IMR-90 (cell line): ENCODE results near the gene MAP7D1. TPM values are rescaled to one million over a fixed set of nuclear protein-coding genes. Genes with fewer than 3 reads are reported as not detected.

Experiments
- ATAC-seq: fragments of 200-7000 bp; cut with Tn5 transposase; 2 replicates; pipeline ENCODE4 v1.9.1; 2020; ENCODE audit warnings: low read depth, mild to moderate bottlenecking, moderate library complexity
- BruUV-seq: library from RNA; stranded (reverse); fragments of 400-500 nt; replicated peaks from 2 replicates; lab custom pipeline; 2021; lab: Mats Ljungman, UMichigan
- CTCF ChIA-PET: fragments of 300-600 bp; formaldehyde crosslinking; extraction: SDS; loops from one replicate; lab custom pipeline; 2021; ENCODE audit warnings: antibody characterized with exemption; lab: Yijun Ruan, JAX
- POLR2A ChIA-PET: fragments of 300-600 bp; sonication (Branson Sonifier 250); formaldehyde crosslinking; loops from one replicate; lab custom pipeline; 2022; ENCODE audit warnings: antibody characterized with exemption; ENCODE audit not compliant: unreplicated experiment; lab: Charles Lee
- DNase-seq: peaks from one replicate; pipeline ENCODE4 v3.0.0; 2013
- H2AFZ ChIP-seq: replicated peaks from 2 replicates; pipeline ENCODE3; 2013; ENCODE audit warnings: low read length, mild to moderate bottlenecking; ENCODE audit not compliant: poor library complexity
- H2AK5ac ChIP-seq: 2 replicates; pipeline ENCODE4 v1.6.1; 2013; ENCODE audit warnings: low read depth, low read length, inconsistent platforms
- H2AK9ac ChIP-seq: replicated peaks from 2 replicates; pipeline ENCODE3; 2013; ENCODE audit warnings: mild to moderate bottlenecking, low read depth, low read length, moderate library complexity; ENCODE audit not compliant: poor library complexity
- H2BK120ac ChIP-seq: 2 replicates; pipeline ENCODE4 v1.6.1; 2013; ENCODE audit warnings: low read depth, low read length, inconsistent platforms
- H2BK15ac ChIP-seq: 3 replicates; pipeline ENCODE4 v1.6.1; 2013; ENCODE audit warnings: low read depth, low read length, inconsistent platforms
- H2BK20ac ChIP-seq: 2 replicates; pipeline ENCODE4 v1.6.1; 2013; ENCODE audit warnings: low read depth, mild to moderate bottlenecking, inconsistent platforms, low read length, moderate library complexity
- H2BK5ac ChIP-seq: 2 replicates; pipeline ENCODE4 v1.6.1; 2013; ENCODE audit warnings: mild to moderate bottlenecking, low read depth, low read length, inconsistent platforms; ENCODE audit not compliant: poor library complexity, severe bottlenecking
- H3K14ac ChIP-seq: replicated peaks from 2 replicates; pipeline ENCODE4 v1.6.1; 2013; ENCODE audit warnings: low read depth, low read length, inconsistent platforms
- H3K18ac ChIP-seq: 2 replicates; pipeline ENCODE4 v1.6.1; 2013; ENCODE audit warnings: low read depth, low read length, control low read depth
- H3K23ac ChIP-seq: 2 replicates; pipeline ENCODE4 v1.6.1; 2013; ENCODE audit warnings: low read depth, low read length, inconsistent platforms
- H3K27ac ChIP-seq: 2 replicates; pipeline ENCODE4 v1.5.1; 2013; ENCODE audit warnings: mild to moderate bottlenecking, control low read depth, low read length; ENCODE audit not compliant: insufficient read depth
- H3K27me3 ChIP-seq: 2 replicates; pipeline ENCODE4 v1.6.1; 2013; ENCODE audit warnings: low read length; ENCODE audit not compliant: control insufficient read depth, insufficient read depth
- H3K36me3 ChIP-seq: 2 replicates; pipeline ENCODE4 v1.6.1; 2013; ENCODE audit warnings: low read length, mixed read lengths; ENCODE audit not compliant: control insufficient read depth, insufficient read depth
- H3K4ac ChIP-seq: 2 replicates; pipeline ENCODE4 v1.6.1; 2013; ENCODE audit warnings: low read depth, low read length, inconsistent platforms
- H3K4me1 ChIP-seq: 2 replicates; pipeline ENCODE4 v1.6.1; 2013; ENCODE audit warnings: low read length, mixed read lengths; ENCODE audit not compliant: control insufficient read depth, insufficient read depth
- H3K4me2 ChIP-seq: 2 replicates; pipeline ENCODE4 v1.6.1; 2013; ENCODE audit warnings: low read depth, mild to moderate bottlenecking, control low read depth, low read length, moderate library complexity
- H3K4me3 ChIP-seq: 2 replicates; pipeline ENCODE4 v1.5.1; 2013; ENCODE audit warnings: low read depth, mild to moderate bottlenecking, control low read depth, low read length, moderate library complexity; ENCODE audit not compliant: insufficient read depth
- H3K56ac ChIP-seq: 2 replicates; pipeline ENCODE4 v1.6.1; 2013; ENCODE audit warnings: low read length, inconsistent platforms; ENCODE audit not compliant: insufficient read depth; ENCODE audit errors: extremely low read depth
- H3K79me1 ChIP-seq, 2 experiments: 2 replicates each; pipeline ENCODE4 v1.6.1; 2013; ENCODE audit warnings: low read length in 2 of 2, inconsistent platforms in 1 of 2, low read depth in 1 of 2
- H3K9ac ChIP-seq: 2 replicates; pipeline ENCODE4 v1.6.1; 2013; ENCODE audit warnings: low read depth, low read length, control low read depth
- H3K9me1 ChIP-seq: 2 replicates; pipeline ENCODE4 v1.6.1; 2013; ENCODE audit warnings: low read length, inconsistent platforms; ENCODE audit not compliant: insufficient read depth
- H3K9me3 ChIP-seq: 2 replicates; pipeline ENCODE4 v1.6.1; 2013; ENCODE audit warnings: low read length; ENCODE audit not compliant: control insufficient read depth, insufficient read depth
- H4K20me1 ChIP-seq: 2 replicates; pipeline ENCODE4 v1.6.1; 2013; ENCODE audit warnings: low read length, inconsistent platforms; ENCODE audit not compliant: insufficient read depth
- H4K5ac ChIP-seq: 2 replicates; pipeline ENCODE4 v1.6.1; 2013; ENCODE audit warnings: mild to moderate bottlenecking, low read depth, low read length, control low read depth
- H4K8ac ChIP-seq, 2 experiments: 2 replicates each; pipeline ENCODE4 v1.6.1; 2013; ENCODE audit warnings: low read depth in 2 of 2, low read length in 2 of 2, control low read depth in 1 of 2, inconsistent platforms in 1 of 2
- H4K91ac ChIP-seq: 2 replicates; pipeline ENCODE4 v1.6.1; 2013; ENCODE audit warnings: low read depth, low read length, inconsistent platforms; ENCODE audit not compliant: insufficient read depth
- BHLHE40 ChIP-seq: fragments of 150-350 bp; IDR thresholded peaks from 2 replicates; pipeline ENCODE4 v1.6.1; 2016; ENCODE audit warnings: mild to moderate bottlenecking, low read depth, low read length
- CEBPB ChIP-seq: IDR thresholded peaks from 2 replicates; pipeline ENCODE4 v1.6.1; 2012; ENCODE audit warnings: low read depth, low read length, improper control_type of control experiment
- CHD1 ChIP-seq: IDR thresholded peaks from 2 replicates; pipeline ENCODE4 v1.6.1; 2012; ENCODE audit warnings: low read depth, low read length, improper control_type of control experiment
- FOS ChIP-seq: fragments of 150-350 bp; IDR thresholded peaks from 2 replicates; pipeline ENCODE4 v1.6.1; 2016; ENCODE audit warnings: low read depth, low read length
- MAFK ChIP-seq: IDR thresholded peaks from 2 replicates; pipeline ENCODE4 v1.6.1; 2012; ENCODE audit warnings: low read depth, low read length, improper control_type of control experiment
- MAZ ChIP-seq: IDR thresholded peaks from 2 replicates; pipeline ENCODE4 v1.6.1; 2012; ENCODE audit warnings: low read depth, mild to moderate bottlenecking, low read length, improper control_type of control experiment, moderate library complexity, borderline replicate concordance
- MXI1 ChIP-seq: IDR thresholded peaks from 2 replicates; pipeline ENCODE4 v1.6.1; 2012; ENCODE audit warnings: low read depth, mild to moderate bottlenecking, low read length, moderate library complexity, borderline replicate concordance
- NFE2L2 ChIP-seq: fragments of 150-350 bp; IDR thresholded peaks from 2 replicates; pipeline ENCODE4 v1.6.1; 2016; ENCODE audit warnings: low read depth, mild to moderate bottlenecking, low read length
- POLR2A ChIP-seq: IDR thresholded peaks from 2 replicates; pipeline ENCODE4 v1.6.1; 2012; ENCODE audit warnings: mild to moderate bottlenecking, low read depth, low read length
- RAD21 ChIP-seq: IDR thresholded peaks from 2 replicates; pipeline ENCODE4 v1.6.1; 2012; ENCODE audit warnings: low read length, improper control_type of control experiment
- RCOR1 ChIP-seq: IDR thresholded peaks from 2 replicates; pipeline ENCODE4 v1.6.1; 2012; ENCODE audit warnings: mild to moderate bottlenecking, low read length, improper control_type of control experiment; ENCODE audit not compliant: insufficient replicate concordance
- RFX5 ChIP-seq: IDR thresholded peaks from 2 replicates; pipeline ENCODE4 v1.8.0; 2012; ENCODE audit warnings: low read depth, mild to moderate bottlenecking, low read length, moderate library complexity
- SMC3 ChIP-seq: fragments of 150-350 bp; IDR thresholded peaks from 2 replicates; pipeline ENCODE4 v1.6.1; 2016; ENCODE audit warnings: low read depth, mild to moderate bottlenecking, antibody characterized with exemption, low read length, moderate library complexity
- WGBS, 2 experiments: methylation state at CpG; one replicate each; pipeline versions ENCODE4 v1.1.5 to v1.1.7; 2013; ENCODE audit warnings: missing lambda C conversion rate in 2 of 2; ENCODE audit not compliant: insufficient read length in 1 of 2; ENCODE audit errors: extremely low coverage in 2 of 2; 5-methylcytosine and 5-hydroxymethylcytosine counted together
- dilution Hi-C: fragments of 300-500 bp; cut with HindIII; formaldehyde crosslinking; loops from one replicate; pipeline ENCODE4 v1.14.3; 2018; ENCODE audit warnings: low sequenced_read_pairs; ENCODE audit not compliant: unreplicated experiment
- in situ Hi-C: fragments of 300-500 bp; cut with MboI; formaldehyde crosslinking; loops from 3 replicates; pipeline ENCODE4 v1.14.3; 2019; ENCODE audit warnings: low sequenced_read_pairs, inconsistent platforms, mixed read lengths
- intact Hi-C: fragments of 100-400 bp; cut with micrococcal nuclease; formaldehyde crosslinking; loops from 2 replicates; pipeline ENCODE4 v1.10.0; 2022
- polyA plus RNA-seq, 3 experiments: library from polyadenylated mRNA; depleted of rRNA; stranded (reverse); fragments of >200 nt; gene quantifications; 2 replicates each; pipeline ENCODE4 v1.2.3, GENCODE V29; 2012; ENCODE audit warnings: low replicate concordance in 1 of 3
- total RNA-seq: library from RNA; depleted of rRNA; stranded (reverse); fragments of >200 nt; gene quantifications from 2 replicates; pipeline ENCODE4 v1.2.3, GENCODE V29; 2012
- TF ChIP-seq, protein P1 (sequence below): fragments of 150-350 bp; IDR thresholded peaks from 2 replicates; pipeline ENCODE4 v1.6.1; 2017; ENCODE audit warnings: mild to moderate bottlenecking, antibody characterized with exemption, low read length, low read depth
- TF ChIP-seq, protein P2 (sequence below): fragments of 150-350 bp; IDR thresholded peaks from 2 replicates; pipeline ENCODE4 v1.6.1; 2016; ENCODE audit warnings: low read depth, mild to moderate bottlenecking, low read length, moderate library complexity, borderline replicate concordance
- TF ChIP-seq, protein P3 (sequence below): conservative IDR thresholded peaks from 2 replicates; pipeline ENCODE4 v1.5.1; 2012; ENCODE audit warnings: mild to moderate bottlenecking, low read depth, low read length, improper control_type of control experiment

Gene MAP7D1
- total and polyA plus RNA-seq, 2 of the 4 experiments (the other 2 are of a cell fraction) = 32.3 to 81.9 TPM

DNA sequence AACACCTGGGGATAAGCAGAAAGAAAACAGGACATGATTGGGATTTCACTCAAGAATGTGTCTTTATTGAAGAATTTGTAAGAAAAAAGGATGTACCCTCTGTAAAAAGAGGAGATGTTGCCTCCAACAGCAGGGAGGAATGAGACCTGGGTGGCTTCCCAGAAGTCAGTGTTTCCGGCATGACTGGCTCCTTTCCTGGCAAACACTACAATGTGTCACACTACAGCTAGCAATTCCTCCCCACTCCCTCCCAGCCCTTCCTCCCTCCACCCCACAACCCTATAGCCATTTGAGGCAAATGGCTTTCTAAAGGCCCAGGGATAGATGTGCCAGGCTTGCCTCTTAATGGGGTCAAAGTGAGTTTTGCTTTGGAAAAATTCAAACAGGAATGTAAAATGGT, 19.4 kb upstream of the MAP7D1 start:
- no peaks in the 10 kb centered on the region for H3K27me3 ChIP-seq
- H2BK120ac ChIP-seq = peak overlapping the region; percentile 88
- in situ Hi-C loops (no loop called here), dilution Hi-C loops (no loop called here), intact Hi-C loops (no loop called here)
- H2AK5ac ChIP-seq = peak overlapping the region; percentile 71
- CTCF ChIA-PET = no interaction called here
- H3K18ac ChIP-seq = peak overlapping the region; percentile 17; the same call in 1 of the 2 replicates
- H3K36me3 ChIP-seq = peaks cover 19% of the 10 kb centered on the region
- peak overlapping the region; percentile 17; the same call in 1 of the 2 replicates for H4K5ac ChIP-seq
- H4K20me1 ChIP-seq = peaks cover 4% of the 10 kb centered on the region; the same call in 1 of the 2 replicates
- H3K9me1 ChIP-seq = peaks cover 35% of the 10 kb centered on the region
- peak; percentile 92 for DNase-seq
- H3K79me1 ChIP-seq = peaks cover 11 to 48% of the 10 kb centered on the region in 2 experiments; a peak in 3 of 4 replicates
- peak overlapping the region; percentile 72 for H2BK20ac ChIP-seq
- no peak overlapping the region for H3K4me3 ChIP-seq
- H2AFZ ChIP-seq = no peak overlapping the region
- peak overlapping the region; percentile 91 for H2BK5ac ChIP-seq
- H3K4ac ChIP-seq = peak overlapping the region; percentile 85
- no CpG with 5 or more reads among the region's 1 CpG for WGBS, 2 experiments
- peak overlapping the region; percentile 83 for H3K14ac ChIP-seq
- H3K9ac ChIP-seq = peak overlapping the region; percentile 16; the same call in 1 of the 2 replicates
- POLR2A ChIA-PET = no interaction called here
- BruUV-seq = no TSS peak
- H2AK9ac ChIP-seq = peak overlapping the region; percentile 95
- peak overlapping the region; percentile 64; the same call in 1 of the 2 replicates for H3K23ac ChIP-seq
- peak; percentile 74 for ATAC-seq
- TF ChIP-seq FOS = 0 out of 2 replicates have a peak, but pooled peaks have one; percentile 38
- TF ChIP-seq MAZ = peak; percentile 85
- TF ChIP-seq CEBPB = no peak
- peak; percentile 76; the same call in 1 of the 2 replicates for TF ChIP-seq NFE2L2
- TF ChIP-seq, protein P1, sequence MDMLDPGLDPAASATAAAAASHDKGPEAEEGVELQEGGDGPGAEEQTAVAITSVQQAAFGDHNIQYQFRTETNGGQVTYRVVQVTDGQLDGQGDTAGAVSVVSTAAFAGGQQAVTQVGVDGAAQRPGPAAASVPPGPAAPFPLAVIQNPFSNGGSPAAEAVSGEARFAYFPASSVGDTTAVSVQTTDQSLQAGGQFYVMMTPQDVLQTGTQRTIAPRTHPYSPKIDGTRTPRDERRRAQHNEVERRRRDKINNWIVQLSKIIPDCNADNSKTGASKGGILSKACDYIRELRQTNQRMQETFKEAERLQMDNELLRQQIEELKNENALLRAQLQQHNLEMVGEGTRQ = no peak
- TF ChIP-seq POLR2A = no peak
- TF ChIP-seq, protein P2, sequence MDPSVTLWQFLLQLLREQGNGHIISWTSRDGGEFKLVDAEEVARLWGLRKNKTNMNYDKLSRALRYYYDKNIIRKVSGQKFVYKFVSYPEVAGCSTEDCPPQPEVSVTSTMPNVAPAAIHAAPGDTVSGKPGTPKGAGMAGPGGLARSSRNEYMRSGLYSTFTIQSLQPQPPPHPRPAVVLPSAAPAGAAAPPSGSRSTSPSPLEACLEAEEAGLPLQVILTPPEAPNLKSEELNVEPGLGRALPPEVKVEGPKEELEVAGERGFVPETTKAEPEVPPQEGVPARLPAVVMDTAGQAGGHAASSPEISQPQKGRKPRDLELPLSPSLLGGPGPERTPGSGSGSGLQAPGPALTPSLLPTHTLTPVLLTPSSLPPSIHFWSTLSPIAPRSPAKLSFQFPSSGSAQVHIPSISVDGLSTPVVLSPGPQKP = no peak
- 0 out of 2 replicates have a peak, but pooled peaks have one; percentile 8 for TF ChIP-seq SMC3
- TF ChIP-seq MXI1 = no peak
- TF ChIP-seq BHLHE40 = no peak
- TF ChIP-seq MAFK = no peak
- TF ChIP-seq, protein P3, sequence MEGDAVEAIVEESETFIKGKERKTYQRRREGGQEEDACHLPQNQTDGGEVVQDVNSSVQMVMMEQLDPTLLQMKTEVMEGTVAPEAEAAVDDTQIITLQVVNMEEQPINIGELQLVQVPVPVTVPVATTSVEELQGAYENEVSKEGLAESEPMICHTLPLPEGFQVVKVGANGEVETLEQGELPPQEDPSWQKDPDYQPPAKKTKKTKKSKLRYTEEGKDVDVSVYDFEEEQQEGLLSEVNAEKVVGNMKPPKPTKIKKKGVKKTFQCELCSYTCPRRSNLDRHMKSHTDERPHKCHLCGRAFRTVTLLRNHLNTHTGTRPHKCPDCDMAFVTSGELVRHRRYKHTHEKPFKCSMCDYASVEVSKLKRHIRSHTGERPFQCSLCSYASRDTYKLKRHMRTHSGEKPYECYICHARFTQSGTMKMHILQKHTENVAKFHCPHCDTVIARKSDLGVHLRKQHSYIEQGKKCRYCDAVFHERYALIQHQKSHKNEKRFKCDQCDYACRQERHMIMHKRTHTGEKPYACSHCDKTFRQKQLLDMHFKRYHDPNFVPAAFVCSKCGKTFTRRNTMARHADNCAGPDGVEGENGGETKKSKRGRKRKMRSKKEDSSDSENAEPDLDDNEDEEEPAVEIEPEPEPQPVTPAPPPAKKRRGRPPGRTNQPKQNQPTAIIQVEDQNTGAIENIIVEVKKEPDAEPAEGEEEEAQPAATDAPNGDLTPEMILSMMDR = no peak
- TF ChIP-seq CHD1 = no peak
- no peak for TF ChIP-seq RAD21
- TF ChIP-seq RFX5 = no peak
- TF ChIP-seq RCOR1 = no peak
- peaks cover 26% of the 10 kb centered on the region for H3K4me1 ChIP-seq
- H4K8ac ChIP-seq = peak overlapping the region; percentile 4 to 83; a peak in 3 of 4 replicates
- H3K4me2 ChIP-seq = no peak overlapping the region
- H3K27ac ChIP-seq = peak overlapping the region; percentile 62
- peak overlapping the region; percentile 58; the same call in 1 of the 2 replicates for H4K91ac ChIP-seq
- H2BK15ac ChIP-seq = peak overlapping the region; percentile 55; the same call in 1 of the 3 replicates
- no peaks in the 10 kb centered on the region for H3K9me3 ChIP-seq
- peak overlapping the region; percentile 14; the same call in 1 of the 2 replicates for H3K56ac ChIP-seq
